ENCODE measurements around the gene ARHGAP42.

The ARHGAP42 gene

GRCh38 chr11:100841711-100842407 lies 154.8 kb downstream of the ARHGAP42 start:
- DNase-seq: no peak

DNA sequence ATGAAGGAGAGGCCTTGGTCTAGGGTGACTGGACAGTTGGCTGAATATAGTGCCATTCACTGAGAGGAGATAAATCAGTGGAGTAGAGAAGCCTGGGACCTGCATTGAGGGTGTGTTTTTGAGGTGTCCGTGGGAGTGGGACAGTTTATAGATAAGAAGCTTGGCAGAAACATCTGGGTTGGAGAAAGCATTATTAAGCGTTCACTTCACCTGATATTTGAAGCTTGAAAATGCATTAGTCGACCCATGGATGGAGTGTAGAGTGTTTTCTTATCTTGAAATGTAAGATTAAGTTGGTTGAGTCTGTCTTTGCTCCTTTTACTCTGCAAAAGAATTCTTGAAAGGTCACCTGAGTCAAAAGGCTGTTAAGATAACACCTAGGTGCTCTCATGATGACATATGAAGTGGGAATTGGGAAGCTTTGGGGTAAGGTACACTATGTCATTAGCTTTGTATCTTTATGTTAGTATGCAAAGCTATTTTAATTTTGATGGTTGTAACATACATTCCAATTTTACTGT lies 160.7 kb downstream of the ARHGAP42 start:
- DNase-seq: no peak

DNA sequence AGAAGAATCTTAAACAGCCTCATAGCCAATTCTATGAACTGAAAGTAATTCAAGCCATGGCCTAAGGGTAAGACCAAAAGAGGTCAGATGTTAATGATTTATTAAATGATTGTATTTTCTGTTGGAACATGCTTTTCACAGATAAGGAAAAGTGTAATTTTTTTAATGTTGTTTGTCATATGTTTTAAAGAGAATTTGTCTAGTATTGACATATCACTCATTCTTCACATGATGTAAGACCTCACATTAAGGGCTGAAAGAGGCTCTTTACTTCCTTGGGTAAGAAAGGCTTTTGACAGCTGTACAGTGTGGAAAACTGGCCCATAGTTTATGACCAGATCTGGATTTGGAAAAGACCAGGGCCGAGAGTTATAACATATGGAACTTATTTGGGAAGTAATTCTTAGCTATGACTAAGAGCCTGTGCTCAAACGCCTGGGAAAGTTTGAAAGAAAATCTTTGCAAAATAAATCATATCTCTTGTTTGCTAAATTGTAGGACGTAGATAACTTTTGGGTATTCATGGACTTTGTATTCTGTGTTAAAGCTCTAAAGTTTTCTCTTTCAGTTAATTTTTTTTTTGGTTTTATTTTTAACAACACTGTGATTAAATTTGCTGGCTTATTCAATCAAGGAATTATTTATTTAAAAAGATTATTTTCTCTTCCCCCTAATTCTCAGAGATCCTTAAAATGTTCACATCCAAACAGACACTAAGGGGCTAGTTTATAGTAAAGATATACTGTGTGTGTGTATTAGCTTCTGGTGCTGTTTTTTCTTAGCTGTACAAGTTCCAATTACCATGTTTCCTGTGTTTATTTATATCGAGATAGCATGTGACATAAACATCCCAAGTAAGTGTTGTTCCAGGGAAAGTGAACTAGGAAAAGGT lies 162.2 kb downstream of the ARHGAP42 start:
- no peak for DNase-seq

GRCh38 chr11:100849901-100850235 lies 162.8 kb downstream of the ARHGAP42 start:
- no peak for DNase-seq

DNA sequence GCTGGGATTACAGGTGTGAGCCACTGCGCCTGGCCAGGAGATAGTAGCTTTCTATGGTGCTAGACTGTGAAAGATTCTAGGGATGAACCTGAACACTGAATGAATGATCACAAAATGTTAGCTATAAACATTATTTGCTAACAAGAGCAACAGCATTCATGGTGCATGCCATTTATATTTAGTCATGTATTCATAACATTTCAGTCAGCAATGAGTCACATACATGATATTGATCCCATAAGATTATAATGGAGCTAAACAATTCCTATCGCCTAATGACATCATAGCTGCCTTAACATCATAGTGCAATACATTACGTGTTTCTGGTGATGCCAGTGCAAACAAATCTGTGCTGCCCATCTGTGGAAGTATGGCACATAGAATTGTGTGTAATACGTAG lies 164.1 kb downstream of the ARHGAP42 start:
- no peak for DNase-seq

- DNase-seq: no peak
These were observed 164.6 kb downstream of the ARHGAP42 start for GRCh38 chr11:100851584-100852152.

DNA sequence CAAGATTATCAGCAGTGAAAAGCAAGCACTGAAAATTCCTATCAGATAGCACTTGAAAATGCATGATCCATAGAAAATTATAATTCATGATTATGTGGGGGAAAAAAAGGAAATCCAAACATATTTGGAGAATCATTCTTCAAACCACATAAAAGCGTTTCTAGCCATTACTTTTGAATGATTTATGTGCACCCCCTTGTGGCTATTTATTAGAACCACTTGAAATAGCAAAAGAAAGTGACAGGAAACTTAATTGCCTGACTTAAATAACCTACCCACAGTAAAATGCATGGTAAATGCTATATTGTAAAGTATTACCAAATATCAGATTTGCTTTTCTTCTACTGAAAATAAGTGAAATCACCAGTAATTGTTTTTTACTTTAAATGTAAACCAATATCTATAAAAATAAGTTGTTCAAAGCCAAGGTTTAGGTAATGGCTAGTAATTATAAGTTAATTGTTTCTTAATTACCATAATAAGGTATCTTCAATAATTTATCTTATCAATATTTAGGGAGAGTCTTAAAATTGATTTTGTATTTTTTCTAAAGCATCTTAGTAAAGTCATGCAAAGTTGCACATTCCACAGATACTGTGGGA lies 168.5 kb downstream of the ARHGAP42 start:
- peak; percentile 45 for DNase-seq

- DNase-seq: no peak
These were observed 170.3 kb downstream of the ARHGAP42 start for GRCh38 chr11:100857236-100858005.

GRCh38 chr11:100860318-100861155 lies 173.4 kb downstream of the ARHGAP42 start:
- no peak for DNase-seq

DNA sequence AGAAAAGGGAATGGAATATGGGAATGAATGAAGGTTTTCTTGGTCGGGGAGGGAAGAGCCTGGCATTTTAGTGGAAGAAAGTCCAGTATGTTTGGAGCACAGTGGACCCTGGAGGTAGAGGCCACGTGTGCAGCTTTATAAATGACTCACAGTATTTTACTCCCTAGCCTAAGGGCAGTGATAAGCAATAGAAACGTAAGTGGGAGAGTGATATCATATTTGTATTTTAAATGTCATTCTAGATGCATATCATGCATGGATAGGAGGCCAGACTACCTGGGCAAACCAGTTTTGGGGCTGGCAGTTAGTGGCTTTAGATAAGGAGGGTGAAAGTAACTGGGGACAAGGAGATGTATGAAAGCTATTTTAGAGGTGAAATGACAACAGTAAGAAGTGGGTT lies 174.1 kb downstream of the ARHGAP42 start:
- DNase-seq: no peak

DNA sequence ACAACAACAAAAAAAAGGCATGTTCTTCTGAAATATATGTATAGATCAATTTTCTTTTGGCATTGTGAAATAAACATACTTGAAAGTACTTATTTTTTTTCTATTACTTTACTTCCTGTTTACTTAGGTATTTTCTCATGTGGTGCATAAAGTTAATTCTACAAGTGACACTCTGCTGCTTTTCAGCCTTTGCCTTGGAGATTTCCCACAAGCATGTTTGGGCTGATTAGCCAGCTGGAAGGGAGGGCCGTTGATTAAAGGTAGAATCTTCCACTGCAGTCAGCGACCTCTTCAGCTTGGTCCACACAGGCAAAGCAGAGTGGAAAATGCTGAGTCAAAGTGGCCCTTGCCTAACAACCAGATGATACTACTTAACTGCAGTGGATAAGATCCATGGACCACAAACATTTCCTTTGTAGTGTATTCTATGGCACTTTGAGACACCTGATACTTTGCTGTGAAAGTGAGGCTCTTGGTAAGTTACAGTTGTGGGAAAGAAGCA lies 176.0 kb downstream of the ARHGAP42 start:
- DNase-seq: peak; percentile 51

- DNase-seq: no peak
These were observed 178.5 kb downstream of the ARHGAP42 start for GRCh38 chr11:100865443-100866065.

DNA sequence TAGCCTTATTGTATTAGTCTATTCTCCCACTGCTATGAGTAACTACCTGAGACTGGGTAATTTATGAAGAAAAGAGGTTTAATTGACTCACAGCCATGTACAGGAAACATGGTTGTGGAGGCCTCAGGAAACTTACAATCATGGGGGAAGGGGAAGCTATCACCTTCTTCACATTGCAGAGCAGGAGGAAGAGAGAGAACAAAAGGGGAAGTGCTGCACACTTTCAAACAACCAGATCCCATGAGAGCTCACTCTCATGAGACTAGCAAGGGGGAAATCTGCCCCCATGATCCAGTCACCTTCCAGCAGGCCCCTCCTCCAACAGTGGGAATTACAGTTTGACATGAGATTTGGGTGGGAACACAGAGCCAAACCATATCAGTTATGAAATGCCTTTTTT lies 179.4 kb downstream of the ARHGAP42 start:
- no peak for DNase-seq

DNA sequence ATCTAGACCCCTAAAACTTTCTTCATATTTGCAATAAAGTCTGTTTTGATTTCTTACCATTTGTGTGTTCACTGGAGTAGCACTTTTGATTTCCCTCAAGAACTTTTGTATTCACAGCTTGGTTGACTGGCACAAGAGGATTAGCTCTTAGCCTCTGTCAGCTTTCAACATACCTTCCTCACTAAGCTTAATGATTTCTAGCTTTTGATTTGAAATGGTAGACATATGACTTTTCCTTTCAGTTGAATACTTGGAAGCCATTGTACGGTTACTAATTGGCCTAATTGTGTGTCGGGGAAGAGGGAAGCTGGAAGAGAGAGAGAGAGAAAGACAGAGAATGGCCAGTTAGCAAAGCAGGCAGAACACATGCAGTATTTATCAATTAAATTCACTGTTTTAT lies 180.5 kb downstream of the ARHGAP42 start:
- DNase-seq: no peak

DNA sequence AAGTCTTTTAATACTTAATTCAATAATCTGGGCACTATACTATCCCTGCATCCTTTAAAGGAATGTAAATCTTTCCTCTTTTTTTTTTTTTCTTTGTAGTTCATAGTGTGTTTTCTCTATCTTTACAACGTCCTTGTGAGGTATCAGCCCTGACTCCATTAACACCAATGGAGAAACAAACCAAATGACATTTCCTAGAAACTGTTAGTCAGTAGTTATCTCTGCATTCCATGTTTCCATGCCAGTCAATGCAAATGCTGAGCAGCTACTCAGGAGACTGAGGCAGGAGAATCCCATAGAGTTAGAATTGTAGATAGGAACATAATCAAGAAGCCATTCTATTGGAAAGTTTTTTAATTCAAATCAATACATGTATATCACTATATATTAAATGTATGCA lies 182.2 kb downstream of the ARHGAP42 start:
- no peak for DNase-seq

- DNase-seq: no peak
These were observed 183.1 kb downstream of the ARHGAP42 start for GRCh38 chr11:100870138-100870537.

- DNase-seq: no peak
These were observed 186.1 kb downstream of the ARHGAP42 start for GRCh38 chr11:100872951-100873740.

GRCh38 chr11:100874203-100874602 lies 187.1 kb downstream of the ARHGAP42 start:
- DNase-seq: no peak

GRCh38 chr11:100875521-100875869 lies 188.4 kb downstream of the ARHGAP42 start:
- DNase-seq: no peak
